Measurements from ENCODE around the gene RPL28. TPM values are rescaled to one million over a fixed set of nuclear protein-coding genes. Genes with fewer than 3 reads are reported as not detected.
A peak's percentile ranks its signal among the peaks of the same experiment; 100 is the strongest.

Gene RPL28
- total and polyA plus RNA-seq, 10 of the 15 experiments (the other 5 are each of a cell fraction or from before 2014, with no cell fraction given): 260 to 3,542 (median 891) TPM

GRCh38 chr19:55383279-55384130, 2.2 kb upstream of the RPL28 start (continued):
- no peak for TF ChIP-seq E2F4 (IDR thresholded peaks at IDR 0.05; ENCODE audit: low read depth, low read length)
- TF ChIP-seq MYC (IDR thresholded peaks at IDR 0.05; ENCODE audit: insufficient read depth, insufficient read length, insufficient replicate concordance, low read length, severe bottlenecking): peak; percentile 31

GRCh38 chr19:55384131-55384919, 1.4 kb upstream of the RPL28 start, which contains the start of gene TMEM238:
Gene TMEM238 (minus strand): TSS chr19:55384292. CDS start chr19:55384259, 33 bp downstream.
- DNase-seq (ENCODE audit: low read depth, low spot score) (no peak), ATAC-seq (peak; percentile 19), FAIRE-seq (no peak)
- WGBS (ENCODE audit: insufficient coverage, insufficient replicate concordance, low lambda C conversion rate, missing lambda C conversion rate): under 1% methylated on average over 70 of the region's 72 CpGs
- in situ Hi-C loops (cut with MboI) (no loop called here), intact Hi-C loops (cut with micrococcal nuclease; ENCODE audit: unreplicated experiment) (loop anchor here (5.0 to 10.0 kb wide), 3 partner anchors 82 to 770 kb away; partner anchors contain the start of gene PPP6R1)
- no TSS peak for BruUV-seq (replicated peaks)
- Histone ChIP-seq H4K20me1 (ENCODE audit: control insufficient read depth, insufficient read depth) (peaks cover 11% of the 10 kb centered on the region), H3K4me2 (ENCODE audit: control insufficient read depth, insufficient read depth) (peak within 1 kb of the TSS; percentile 74), H3K9ac (ENCODE audit: control insufficient read depth, insufficient read depth, low read length) (peak within 1 kb of the TSS; percentile 77), H3K4me3 (peak within 1 kb of the TSS; percentile 72), H3K27ac (ENCODE audit: control insufficient read depth, insufficient read depth) (peak within 1 kb of the TSS; percentile 89), H3K4me1 (ENCODE audit: control insufficient read depth, insufficient read depth, low read length) (peaks cover 28% of the 10 kb centered on the region), H3K27me3 (replicated peaks in 1 of 2; ENCODE audit: control insufficient read depth in 2 of 2, insufficient read depth in 2 of 2, low read length in 1 of 2) (no peaks in the 10 kb centered on the region), H2AFZ (ENCODE audit: control insufficient read depth, low read depth, low read length) (peak within 1 kb of the TSS; percentile 26), H3K79me2 (ENCODE audit: control insufficient read depth, insufficient read depth, low read length) (peaks cover 39% of the 10 kb centered on the region), H3K9me3 (replicated peaks; ENCODE audit: control insufficient read depth, insufficient read depth, low read length) (no peaks in the 10 kb centered on the region), H3K36me3 (ENCODE audit: control insufficient read depth in 2 of 2, insufficient read depth in 2 of 2, low read length in 1 of 2) (peaks cover 16 to 20% of the 10 kb centered on the region in 2 experiments; a peak in 3 of 4 replicates)
- ChIA-PET RAD21 (ENCODE audit: unreplicated experiment) (interaction anchor here (1.0 to 3.1 kb wide), 14 partner anchors 20 to 267 kb away, joined by 3 to 28 read pairs (median 4); partner anchors contain the start of genes FIZ1, ISOC2, KMT5C and PPP1R12C), POLR2A (interaction anchor here (0.5 to 3.1 kb wide), 17 partner anchors 16 to 270 kb away, joined by 3 to 26 read pairs (median 5); partner anchors contain the start of genes FIZ1, HSPBP1, KMT5C and PPP6R1), SMC1A (ENCODE audit: uncharacterized antibody, unreplicated experiment) (interaction anchor here (1.0 to 3.1 kb wide), 9 partner anchors 19 to 244 kb away, joined by 3 to 22 read pairs (median 3); partner anchors contain the start of gene KMT5C), CTCF (interaction anchor here (0.6 to 3.4 kb wide), 16 partner anchors 13 to 730 kb away, joined by 3 to 49 read pairs (median 4); partner anchors contain the start of genes HSPBP1, KMT5C, PPP6R1 and ZNF865)
- TF ChIP-seq GATAD2B (conservative IDR thresholded peaks at IDR 0.05; ENCODE audit: low read depth): peak; percentile 65
- TF ChIP-seq MXI1 (IDR thresholded peaks at IDR 0.05; ENCODE audit: low read depth, low read length): no peak; the same call in 1 of the 2 replicates
- TF ChIP-seq SRF (IDR thresholded peaks at IDR 0.05; ENCODE audit: low read depth in 2 of 2, low read length in 2 of 2): no peak
- no peak for TF ChIP-seq PAX8 (IDR thresholded peaks at IDR 0.05)
- no peak for TF ChIP-seq MYC (IDR thresholded peaks at IDR 0.05; ENCODE audit: insufficient read depth, insufficient read length, insufficient replicate concordance, low read length, severe bottlenecking)
- no peak for TF ChIP-seq DPF2 (IDR thresholded peaks at IDR 0.05)
- TF ChIP-seq SREBF1 (IDR thresholded peaks at IDR 0.05; ENCODE audit: low read length): no peak
- no peak for TF ChIP-seq BRCA1 (IDR thresholded peaks at IDR 0.05; ENCODE audit: low read depth, low read length)
- TF ChIP-seq SIN3A (IDR thresholded peaks at IDR 0.05; ENCODE audit: low read depth, low read length): 0 out of 2 replicates have a peak, but pooled peaks have one; percentile 3
- no peak for TF ChIP-seq USF2 (IDR thresholded peaks at IDR 0.05; ENCODE audit: borderline replicate concordance, low read depth, low read length)
- TF ChIP-seq SUZ12 (IDR thresholded peaks at IDR 0.05; ENCODE audit: unreplicated experiment): no peak
- no peak for TF ChIP-seq CTCF (IDR thresholded peaks at IDR 0.05 in 2 of 3, conservative IDR thresholded peaks at IDR 0.05 in 1 of 3; ENCODE audit: control insufficient read depth in 2 of 3, extremely low read depth in 1 of 3, insufficient read depth in 1 of 3, low read depth in 3 of 3, low read length in 3 of 3)
- TF ChIP-seq CBFB (IDR thresholded peaks at IDR 0.05; ENCODE audit: low read depth): no peak
- TF ChIP-seq ESRRA (IDR thresholded peaks at IDR 0.05; ENCODE audit: low read length): no peak
